ENCODE data around the gene DSCAM. TPM values are rescaled to one million over a fixed set of nuclear protein-coding genes. Genes with fewer than 3 reads are reported as not detected.

DSCAM gene
- total RNA-seq, 1 experiment from 2014 or later: not detected

DNA sequence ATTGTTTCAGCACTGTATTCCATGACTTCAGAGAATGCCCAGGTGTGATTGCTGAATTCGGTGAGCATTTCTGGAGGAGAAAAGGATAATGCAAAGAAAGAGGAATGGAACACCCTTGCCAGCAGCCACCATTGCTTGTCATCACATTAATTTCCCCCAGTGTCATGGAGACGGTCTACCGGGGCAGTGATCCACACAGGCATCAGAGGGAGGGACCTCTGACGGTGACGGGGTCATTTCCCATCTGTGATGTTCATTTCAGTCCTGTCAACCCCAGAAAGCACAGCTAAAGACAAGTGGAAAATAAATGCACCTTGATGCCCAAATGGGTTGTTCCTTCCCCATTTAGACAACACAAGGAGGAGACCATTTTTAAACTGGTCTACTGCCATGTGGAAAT lies 603.3 kb downstream of the DSCAM start:
- H4K20me1 ChIP-seq (ENCODE audit: insufficient read depth): no peaks in the 10 kb centered on the region
- peaks cover 8 to 37% of the 10 kb centered on the region in 2 experiments; a peak in 2 of 4 replicates for H3K9me3 ChIP-seq (ENCODE audit: control insufficient read depth in 1 of 2, insufficient read depth in 1 of 2, low read depth in 1 of 2, low read length in 2 of 2)
- no peak overlapping the region for H3K9ac ChIP-seq (ENCODE audit: low read length)
- BruUV-seq (replicated peaks): no TSS peak
- RAD21 ChIA-PET (ENCODE audit: low non-redundant PET in 1 of 2, low total read pairs in 2 of 2, uncharacterized antibody in 2 of 2, unreplicated experiment in 2 of 2): no interaction called here
- intact Hi-C loops (cut with micrococcal nuclease): no loop called here
- H3K27me3 ChIP-seq (ENCODE audit: insufficient read depth, low read length): no peaks in the 10 kb centered on the region
- no peak for DNase-seq (ENCODE audit: low read depth, low spot score)
- no peaks in the 10 kb centered on the region for H3K79me2 ChIP-seq (ENCODE audit: insufficient read depth, low read length)
- H3K9me2 ChIP-seq (ENCODE audit: insufficient read depth): no peaks in the 10 kb centered on the region
- no peak overlapping the region for H2AFZ ChIP-seq (ENCODE audit: low read depth, low read length, poor library complexity, severe bottlenecking)
- H3K4me2 ChIP-seq (ENCODE audit: low read length): no peak overlapping the region
- no peak overlapping the region for H3K27ac ChIP-seq (ENCODE audit: low read depth, low read length)
- no peaks in the 10 kb centered on the region for H3K36me3 ChIP-seq (ENCODE audit: control insufficient read depth in 1 of 2, insufficient read depth in 2 of 2, low read length in 2 of 2)
- TF ChIP-seq SRF (IDR thresholded peaks at IDR 0.05; ENCODE audit: low read depth): no peak
- no peak for TF ChIP-seq ELF1 (IDR thresholded peaks at IDR 0.05; ENCODE audit: borderline replicate concordance, low read depth)
- no peak for TF ChIP-seq ZNF274 (IDR thresholded peaks at IDR 0.05; ENCODE audit: low read depth, low read length)
- TF ChIP-seq, protein P1, sequence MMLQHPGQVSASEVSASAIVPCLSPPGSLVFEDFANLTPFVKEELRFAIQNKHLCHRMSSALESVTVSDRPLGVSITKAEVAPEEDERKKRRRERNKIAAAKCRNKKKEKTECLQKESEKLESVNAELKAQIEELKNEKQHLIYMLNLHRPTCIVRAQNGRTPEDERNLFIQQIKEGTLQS (IDR thresholded peaks at IDR 0.05): no peak
- no peak for TF ChIP-seq CEBPB (IDR thresholded peaks at IDR 0.05; ENCODE audit: low read depth)
- TF ChIP-seq, protein P2, sequence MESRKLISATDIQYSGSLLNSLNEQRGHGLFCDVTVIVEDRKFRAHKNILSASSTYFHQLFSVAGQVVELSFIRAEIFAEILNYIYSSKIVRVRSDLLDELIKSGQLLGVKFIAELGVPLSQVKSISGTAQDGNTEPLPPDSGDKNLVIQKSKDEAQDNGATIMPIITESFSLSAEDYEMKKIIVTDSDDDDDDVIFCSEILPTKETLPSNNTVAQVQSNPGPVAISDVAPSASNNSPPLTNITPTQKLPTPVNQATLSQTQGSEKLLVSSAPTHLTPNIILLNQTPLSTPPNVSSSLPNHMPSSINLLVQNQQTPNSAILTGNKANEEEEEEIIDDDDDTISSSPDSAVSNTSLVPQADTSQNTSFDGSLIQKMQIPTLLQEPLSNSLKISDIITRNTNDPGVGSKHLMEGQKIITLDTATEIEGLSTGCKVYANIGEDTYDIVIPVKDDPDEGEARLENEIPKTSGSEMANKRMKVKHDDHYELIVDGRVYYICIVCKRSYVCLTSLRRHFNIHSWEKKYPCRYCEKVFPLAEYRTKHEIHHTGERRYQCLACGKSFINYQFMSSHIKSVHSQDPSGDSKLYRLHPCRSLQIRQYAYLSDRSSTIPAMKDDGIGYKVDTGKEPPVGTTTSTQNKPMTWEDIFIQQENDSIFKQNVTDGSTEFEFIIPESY (IDR thresholded peaks at IDR 0.05; ENCODE audit: extremely low read depth, insufficient replicate concordance, low read length): no peak
- no peak for TF ChIP-seq POLR2AphosphoS5 (IDR thresholded peaks at IDR 0.05; ENCODE audit: low read depth, low read length)
- TF ChIP-seq RAD21 (IDR thresholded peaks at IDR 0.05; ENCODE audit: low read depth): no peak
- no peaks in the 10 kb centered on the region for H3K4me1 ChIP-seq (ENCODE audit: control insufficient read depth in 1 of 2, insufficient read depth in 2 of 2, low read length in 2 of 2)
- CTCF ChIA-PET: no interaction called here
- POLR2A ChIA-PET: no interaction called here
- ATAC-seq: no peak
- no peak overlapping the region for H3K4me3 ChIP-seq (replicated peaks in 1 of 2; ENCODE audit: low read depth in 1 of 2, low read length in 2 of 2)

All from HCT116 (cell line).